ENCODE data around the gene AOC3. TPM values are rescaled to one million over a fixed set of nuclear protein-coding genes. Genes with fewer than 3 reads are reported as not detected.
A peak's percentile ranks its signal among the peaks of the same experiment; 100 is the strongest.

Gene AOC3
- total and polyA plus RNA-seq, 2 donors (not counting 3 experiments of a cell fraction or from before 2014, with no cell fraction given) = 0.11 to 0.27 TPM

DNA sequence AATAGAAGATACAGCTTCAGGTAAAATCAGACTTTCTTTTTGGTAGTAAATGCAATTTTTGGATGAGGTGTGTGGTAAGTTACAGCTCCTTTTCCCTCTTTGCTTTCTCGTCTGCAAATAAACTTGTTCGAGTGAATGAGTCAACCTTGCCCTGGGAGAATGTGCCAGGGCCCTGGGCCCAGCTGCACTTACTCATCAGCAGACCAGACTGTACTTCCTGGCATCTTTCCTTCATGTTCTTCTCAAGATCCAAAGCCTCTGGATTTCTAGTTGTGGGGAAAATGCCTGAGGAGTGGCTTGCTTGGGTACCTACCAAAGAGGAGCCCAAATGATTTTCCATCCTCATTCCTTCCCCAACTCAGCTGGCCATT lies 44.2 kb downstream of the AOC3 start:
- Histone ChIP-seq H3K9me3 (replicated peaks; ENCODE audit: control insufficient read depth, insufficient read depth, low read length) (no peaks in the 10 kb centered on the region), H3K27me3 (ENCODE audit: control insufficient read depth in 2 of 2, insufficient read depth in 2 of 2, low read length in 2 of 2) (no peaks in the 10 kb centered on the region), H3K4me3 (replicated peaks in 1 of 3; ENCODE audit: insufficient read depth in 1 of 3, low read depth in 1 of 3, low read length in 3 of 3) (no peak overlapping the region), H3K9me1 (replicated peaks; ENCODE audit: control insufficient read depth, extremely low read depth, insufficient read depth, low read length) (no peaks in the 10 kb centered on the region), H3K4me1 (ENCODE audit: control insufficient read depth, extremely low read depth, insufficient read depth, low read length) (peaks cover 25% of the 10 kb centered on the region), H4K20me1 (replicated peaks; ENCODE audit: control insufficient read depth, extremely low read depth, insufficient read depth, low read length) (no peaks in the 10 kb centered on the region), H3K9ac (replicated peaks; ENCODE audit: extremely low read depth, insufficient read depth, low read length) (peak overlapping the region; percentile 49), H3K4me2 (ENCODE audit: insufficient read depth, low read length) (peak overlapping the region; percentile 66), H2AFZ (ENCODE audit: low read depth, low read length) (peak overlapping the region; percentile 70), H3K79me2 (ENCODE audit: control insufficient read depth, insufficient read depth, low read length) (no peaks in the 10 kb centered on the region), H3K36me3 (ENCODE audit: control insufficient read depth in 2 of 2, extremely low read depth in 1 of 2, insufficient read depth in 2 of 2, low read length in 2 of 2) (no peaks in the 10 kb centered on the region), H3K27ac (ENCODE audit: insufficient read depth, low read depth, low read length) (peak overlapping the region; percentile 81)
- FAIRE-seq = peak; percentile 97
- BruUV-seq (replicated peaks) = no TSS peak
- dilution Hi-C loops (cut with MboI; ENCODE audit: extremely low pct_ligation_motif_present, low sequenced_read_pairs) = no loop called here
- CTCF ChIA-PET = interaction anchor here (0.8 to 1.3 kb wide), 2 partner anchors 9 to 25 kb away, joined by 4 read pairs; no protein-coding TSS in a partner anchor
- intact Hi-C loops (cut with micrococcal nuclease) = loop anchor here (2.0 kb wide), 2 partner anchors 22 to 34 kb away; no protein-coding TSS in a partner anchor
- TF ChIP-seq FOS (IDR thresholded peaks at IDR 0.05; ENCODE audit: borderline replicate concordance, insufficient read depth, low read length) (peak; percentile 91), MYC (IDR thresholded peaks at IDR 0.05; ENCODE audit: low read depth, low read length) (no peak), POLR2AphosphoS5 (IDR thresholded peaks at IDR 0.05; ENCODE audit: insufficient read depth, low read depth, low read length) (peak; percentile 71), JUN (IDR thresholded peaks at IDR 0.05; ENCODE audit: borderline replicate concordance, insufficient read depth, insufficient read length, low read depth) (peak; percentile 69), MAX (IDR thresholded peaks at IDR 0.05; ENCODE audit: insufficient read depth, insufficient read length) (no peak)
- peak; percentile 88 for DNase-seq (ENCODE audit: low read depth, low spot score)
- POLR2A ChIA-PET = no interaction called here

DNA sequence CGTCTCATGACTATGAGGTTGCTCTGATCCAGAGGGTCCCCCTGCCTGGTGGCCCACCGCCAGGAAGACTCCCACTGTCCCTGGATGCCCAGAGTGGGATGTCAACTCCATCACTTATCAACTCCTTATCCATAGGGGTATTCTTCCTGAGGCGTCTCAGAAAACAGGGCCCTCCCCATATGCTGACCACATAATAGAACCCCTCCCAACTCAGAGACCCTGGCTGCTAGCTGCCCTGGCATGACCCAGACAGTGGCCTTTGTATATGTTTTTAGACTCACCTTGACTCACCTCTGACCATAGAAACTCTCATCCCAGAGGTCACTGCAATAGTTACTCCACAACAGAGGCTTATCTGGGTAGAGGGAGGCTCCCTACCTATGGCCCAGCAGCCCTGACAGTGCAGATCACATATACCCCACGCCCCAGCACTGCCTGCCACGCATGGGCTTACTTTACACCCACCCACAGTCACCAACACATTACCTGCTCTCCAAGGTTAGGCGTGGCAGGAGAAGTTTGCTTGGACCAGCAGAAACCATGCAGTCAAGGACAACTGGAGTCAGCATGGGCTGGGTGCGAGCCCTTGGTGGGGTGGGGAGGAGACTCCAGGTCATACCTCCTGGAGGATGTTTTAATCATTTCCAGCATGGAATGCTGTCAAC lies 47.3 kb downstream of the AOC3 start:
- no peak for TF ChIP-seq GATA2 (IDR thresholded peaks at IDR 0.05; ENCODE audit: insufficient read depth, insufficient read length, low read depth, low read length)
- TF ChIP-seq MYC (IDR thresholded peaks at IDR 0.05; ENCODE audit: low read depth, low read length) = no peak
- TF ChIP-seq MAX (IDR thresholded peaks at IDR 0.05; ENCODE audit: insufficient read depth, insufficient read length) = no peak
- no peak for TF ChIP-seq CTCF (IDR thresholded peaks at IDR 0.05; ENCODE audit: extremely low read depth in 1 of 2, insufficient read depth in 1 of 2, low read depth in 1 of 2, low read length in 2 of 2)
- no peak for TF ChIP-seq EZH2 (IDR thresholded peaks at IDR 0.05; ENCODE audit: borderline replicate concordance, low read depth, low read length, severe bottlenecking)
- TF ChIP-seq JUN (IDR thresholded peaks at IDR 0.05; ENCODE audit: borderline replicate concordance, insufficient read depth, insufficient read length, low read depth) = no peak
- no peak for TF ChIP-seq POLR2AphosphoS5 (IDR thresholded peaks at IDR 0.05; ENCODE audit: insufficient read depth, low read depth, low read length)
- no peak for TF ChIP-seq FOS (IDR thresholded peaks at IDR 0.05; ENCODE audit: borderline replicate concordance, insufficient read depth, low read length)
- TF ChIP-seq POLR2A (IDR thresholded peaks at IDR 0.05; ENCODE audit: low read depth, low read length) = no peak
- peaks cover 5 to 6% of the 10 kb centered on the region in 2 experiments for H3K27me3 ChIP-seq (ENCODE audit: control insufficient read depth in 2 of 2, insufficient read depth in 2 of 2, low read length in 2 of 2)
- H3K9ac ChIP-seq (replicated peaks; ENCODE audit: extremely low read depth, insufficient read depth, low read length) = no peak overlapping the region
- H4K20me1 ChIP-seq (replicated peaks; ENCODE audit: control insufficient read depth, extremely low read depth, insufficient read depth, low read length) = no peaks in the 10 kb centered on the region
- no peaks in the 10 kb centered on the region for H3K79me2 ChIP-seq (ENCODE audit: control insufficient read depth, insufficient read depth, low read length)
- H3K4me2 ChIP-seq (ENCODE audit: insufficient read depth, low read length) = no peak overlapping the region
- DNase-seq (ENCODE audit: low read depth, low spot score) (no peak), FAIRE-seq (no peak)
- H3K27ac ChIP-seq (ENCODE audit: insufficient read depth, low read depth, low read length) = no peak overlapping the region
- no peaks in the 10 kb centered on the region for H3K36me3 ChIP-seq (ENCODE audit: control insufficient read depth in 2 of 2, extremely low read depth in 1 of 2, insufficient read depth in 2 of 2, low read length in 2 of 2)
- no peak overlapping the region for H3K4me3 ChIP-seq (replicated peaks in 1 of 3; ENCODE audit: insufficient read depth in 1 of 3, low read depth in 1 of 3, low read length in 3 of 3)
- ChIA-PET CTCF (no interaction called here), POLR2A (no interaction called here)
- dilution Hi-C loops (cut with MboI; ENCODE audit: extremely low pct_ligation_motif_present, low sequenced_read_pairs) (no loop called here), intact Hi-C loops (cut with micrococcal nuclease) (no loop called here)
- H2AFZ ChIP-seq (ENCODE audit: low read depth, low read length) = no peak overlapping the region
- H3K4me1 ChIP-seq (ENCODE audit: control insufficient read depth, extremely low read depth, insufficient read depth, low read length) = peaks cover 21% of the 10 kb centered on the region
- no peaks in the 10 kb centered on the region for H3K9me3 ChIP-seq (replicated peaks; ENCODE audit: control insufficient read depth, insufficient read depth, low read length)
- H3K9me1 ChIP-seq (replicated peaks; ENCODE audit: control insufficient read depth, extremely low read depth, insufficient read depth, low read length) = no peaks in the 10 kb centered on the region
- BruUV-seq (replicated peaks) = no TSS peak

All from endothelial cell of umbilical vein (primary cell).